B cell (primary cell): ENCODE measurements around the gene RAB33B.

Experiments
- EZH2 ChIP-seq: IDR thresholded peaks from 2 replicates; pipeline ENCODE4 v1.6.1; 2012; ENCODE audit warnings: borderline replicate concordance, low read depth, mild to moderate bottlenecking, moderate library complexity, low read length; ENCODE audit not compliant: insufficient read depth, poor library complexity, severe bottlenecking
- TF ChIP-seq, protein P1 (sequence below): fragments of 200-600 bp; IDR thresholded peaks from one replicate; pipeline ENCODE4 v1.8.0; 2022; ENCODE audit warnings: antibody characterized with exemption, mild to moderate bottlenecking

DNA sequence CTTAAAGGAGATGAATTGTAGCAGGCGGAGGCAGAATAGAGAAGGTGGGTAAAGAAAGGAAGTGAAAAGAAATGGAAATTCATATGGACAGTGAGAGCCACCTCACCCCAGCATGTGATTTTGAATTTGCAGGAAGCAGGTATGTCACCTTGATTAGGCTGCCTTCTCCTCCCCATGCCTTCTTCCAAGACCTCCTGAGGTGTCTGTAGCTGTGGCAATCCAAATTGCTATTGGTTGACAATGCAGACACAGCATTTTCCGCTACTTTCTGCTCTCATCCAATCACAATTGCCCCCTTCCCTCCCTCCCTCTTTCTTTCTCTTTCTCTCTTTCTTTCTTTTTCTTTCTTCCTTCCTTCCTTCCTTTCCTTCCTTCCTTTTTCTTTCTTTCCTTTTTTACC lies 38.5 kb downstream of the RAB33B start:
- TF ChIP-seq, protein P1, sequence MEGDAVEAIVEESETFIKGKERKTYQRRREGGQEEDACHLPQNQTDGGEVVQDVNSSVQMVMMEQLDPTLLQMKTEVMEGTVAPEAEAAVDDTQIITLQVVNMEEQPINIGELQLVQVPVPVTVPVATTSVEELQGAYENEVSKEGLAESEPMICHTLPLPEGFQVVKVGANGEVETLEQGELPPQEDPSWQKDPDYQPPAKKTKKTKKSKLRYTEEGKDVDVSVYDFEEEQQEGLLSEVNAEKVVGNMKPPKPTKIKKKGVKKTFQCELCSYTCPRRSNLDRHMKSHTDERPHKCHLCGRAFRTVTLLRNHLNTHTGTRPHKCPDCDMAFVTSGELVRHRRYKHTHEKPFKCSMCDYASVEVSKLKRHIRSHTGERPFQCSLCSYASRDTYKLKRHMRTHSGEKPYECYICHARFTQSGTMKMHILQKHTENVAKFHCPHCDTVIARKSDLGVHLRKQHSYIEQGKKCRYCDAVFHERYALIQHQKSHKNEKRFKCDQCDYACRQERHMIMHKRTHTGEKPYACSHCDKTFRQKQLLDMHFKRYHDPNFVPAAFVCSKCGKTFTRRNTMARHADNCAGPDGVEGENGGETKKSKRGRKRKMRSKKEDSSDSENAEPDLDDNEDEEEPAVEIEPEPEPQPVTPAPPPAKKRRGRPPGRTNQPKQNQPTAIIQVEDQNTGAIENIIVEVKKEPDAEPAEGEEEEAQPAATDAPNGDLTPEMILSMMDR, result no peak
- TF ChIP-seq EZH2, result no peak
